CMK (cell line): ENCODE results near the gene ZC3H13.

Experiments used
- DNase-seq: peaks from one replicate; pipeline ENCODE4 v3.0.0-alpha.2; 2010; ENCODE audit warnings: low read depth

The ZC3H13 gene

DNA sequence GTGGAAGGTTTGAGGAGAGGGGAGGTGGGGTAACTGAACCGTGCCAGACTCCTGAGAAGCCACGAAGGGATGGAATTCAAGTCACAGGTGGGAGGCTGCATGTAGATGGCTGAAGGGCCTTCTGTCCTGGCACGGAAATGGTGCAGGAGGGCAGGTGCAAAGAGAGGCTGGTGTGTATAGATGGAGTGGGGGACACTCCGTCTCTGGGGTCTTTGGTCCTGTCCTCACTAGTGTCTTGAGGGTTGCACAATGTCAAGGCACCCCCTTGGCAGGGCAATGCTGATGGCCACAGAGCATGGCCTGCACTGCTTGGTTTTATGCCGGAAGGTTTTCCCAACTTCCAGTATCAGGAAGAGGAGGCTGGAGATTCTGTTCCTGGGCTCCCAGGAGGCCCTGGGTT lies 118.3 kb downstream of the ZC3H13 start:
- DNase-seq = no peak

DNA sequence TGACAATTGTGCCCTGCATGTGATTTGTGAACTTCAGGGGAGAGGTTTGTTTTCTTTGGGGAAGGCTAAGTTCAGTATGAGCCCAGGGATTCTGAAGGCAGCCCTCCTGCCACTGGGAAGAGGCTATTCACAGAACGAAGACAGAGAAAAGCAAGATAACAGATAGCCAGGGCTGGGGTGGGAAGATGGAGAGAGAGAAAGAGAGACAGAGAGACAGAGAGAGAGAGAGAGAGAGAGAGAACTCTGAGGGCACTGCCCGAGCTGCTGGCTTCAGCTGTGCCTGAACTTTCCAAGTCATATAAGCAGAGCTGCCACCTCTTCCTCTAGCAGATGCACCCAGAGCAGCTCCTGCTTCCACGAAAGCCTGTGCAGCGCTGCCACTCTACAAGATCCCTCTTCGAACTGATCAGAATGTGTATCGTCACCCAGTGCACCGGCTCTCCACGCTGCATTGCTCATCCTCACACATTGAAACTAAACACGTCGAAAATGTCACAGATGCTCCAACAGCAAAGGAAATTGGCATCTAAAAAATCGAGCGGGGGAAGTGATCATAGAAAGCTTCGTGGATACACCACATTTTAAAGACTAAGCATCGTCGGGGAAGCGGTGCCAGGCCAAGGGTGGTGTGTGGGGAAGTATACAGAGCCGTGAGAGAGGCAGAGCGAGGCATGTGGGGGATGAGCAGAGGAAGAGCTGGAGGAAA lies 119.2 kb downstream of the ZC3H13 start:
- no peak for DNase-seq

DNA sequence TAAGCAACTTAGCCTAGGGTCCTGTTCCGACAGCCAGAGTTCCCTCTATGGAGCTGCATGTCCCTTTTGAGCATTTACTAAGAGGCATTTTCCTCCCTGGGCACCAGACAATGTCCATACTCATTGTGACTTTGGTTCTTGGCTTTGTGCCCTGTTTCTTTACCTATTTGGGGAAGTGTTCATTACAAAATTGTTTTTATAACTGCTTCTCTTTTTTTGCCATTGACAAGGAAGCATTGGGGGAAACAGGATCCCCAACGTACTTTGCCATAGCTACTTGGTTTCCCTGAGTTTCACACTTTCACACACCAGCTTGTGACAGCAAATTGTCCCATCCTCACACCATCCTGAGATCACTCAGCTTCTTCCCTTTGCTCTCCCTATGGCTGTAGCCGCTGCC lies 119.9 kb downstream of the ZC3H13 start:
- DNase-seq = no peak

DNA sequence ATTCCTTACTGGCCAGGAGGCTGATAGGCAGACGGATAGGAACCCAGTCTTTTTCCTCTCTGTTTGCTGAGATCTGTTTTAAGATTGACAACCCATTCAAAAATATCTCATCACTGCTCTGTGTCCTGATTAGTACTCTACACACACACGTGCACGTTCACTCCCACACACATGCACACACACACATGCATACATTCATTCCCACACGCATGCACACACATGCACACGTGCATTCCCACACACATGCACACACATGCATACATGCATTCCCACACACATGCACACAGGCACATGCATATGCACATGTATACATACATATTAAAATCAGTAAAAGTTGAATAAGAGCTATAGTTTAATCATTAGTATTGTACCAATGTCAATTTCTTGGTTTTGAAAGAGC lies 120.4 kb downstream of the ZC3H13 start:
- no peak for DNase-seq

DNA sequence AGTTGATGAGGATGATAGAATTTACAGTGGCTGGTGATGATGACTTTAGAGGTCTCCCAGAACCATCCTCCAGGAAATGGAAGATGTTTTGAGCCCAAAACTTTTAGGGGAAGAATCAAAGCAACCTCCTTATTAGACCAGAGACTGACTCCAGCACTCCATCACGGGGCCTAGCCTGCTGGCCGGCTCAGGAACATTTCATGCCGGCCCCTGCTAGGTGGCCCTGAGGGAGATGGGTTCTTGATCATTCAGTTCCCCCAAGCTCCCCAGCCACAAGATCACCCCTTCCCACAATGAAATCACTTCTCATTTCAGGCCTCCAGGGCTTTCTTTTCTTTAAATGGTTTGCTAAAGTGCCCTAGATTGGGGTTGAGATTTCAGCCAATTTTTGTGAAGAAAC lies 121.3 kb downstream of the ZC3H13 start:
- no peak for DNase-seq

DNA sequence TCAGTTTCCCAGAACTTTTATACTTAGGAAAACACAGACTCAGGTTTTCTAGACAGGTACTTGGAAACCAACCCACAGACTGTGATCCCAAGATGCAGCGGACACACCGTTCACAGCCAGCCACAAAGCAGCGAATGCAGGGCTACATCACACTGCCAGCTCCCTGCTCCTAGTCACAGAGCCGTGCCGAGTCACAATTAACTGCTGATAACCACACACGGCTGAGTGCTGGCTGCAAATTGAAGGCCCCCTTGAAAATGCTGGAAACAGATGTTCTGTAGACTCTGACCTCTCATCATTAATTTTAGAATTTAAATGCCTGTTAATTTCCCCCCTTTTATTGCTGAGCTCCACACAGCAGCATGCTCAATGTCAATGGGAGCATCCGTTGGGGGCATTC lies 122.4 kb downstream of the ZC3H13 start:
- DNase-seq = no peak

DNA sequence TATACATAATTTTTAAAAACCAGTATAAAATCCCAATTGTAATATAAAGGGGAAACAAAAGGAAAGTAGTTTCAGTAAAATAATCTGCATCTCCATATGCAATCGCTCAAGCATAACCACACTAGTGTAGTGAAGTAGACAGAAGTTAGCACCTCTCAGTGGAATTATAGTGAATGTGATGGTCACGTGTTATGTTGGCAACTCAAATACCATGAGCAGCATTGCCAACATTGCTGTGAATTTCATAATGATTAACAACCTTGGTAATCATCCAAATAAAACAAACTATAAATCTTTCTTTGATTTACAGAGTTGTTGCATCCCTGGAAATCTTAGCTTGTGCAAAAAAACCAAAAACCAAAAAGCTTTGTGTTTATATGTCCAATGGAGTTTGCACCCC lies 123.7 kb downstream of the ZC3H13 start:
- DNase-seq = no peak

DNA sequence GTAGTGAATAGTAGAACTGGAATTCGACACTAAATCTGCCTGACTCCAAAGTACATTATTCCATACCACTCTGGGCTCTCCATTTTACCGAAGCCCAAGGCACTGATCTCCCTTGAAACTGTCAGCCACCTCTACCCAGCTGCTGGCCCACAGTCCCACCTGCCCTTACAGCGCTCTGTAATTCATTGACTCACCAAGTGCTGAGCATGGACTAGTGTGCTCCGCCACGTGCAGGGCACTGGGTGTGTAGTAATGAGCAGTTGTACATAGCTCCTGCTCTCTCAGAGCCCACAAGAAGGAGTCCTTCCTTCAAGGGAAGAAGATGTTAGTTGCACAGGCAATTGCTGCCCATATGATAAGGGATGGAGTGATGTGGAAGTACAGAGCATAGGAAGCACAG lies 124.4 kb downstream of the ZC3H13 start:
- no peak for DNase-seq

DNA sequence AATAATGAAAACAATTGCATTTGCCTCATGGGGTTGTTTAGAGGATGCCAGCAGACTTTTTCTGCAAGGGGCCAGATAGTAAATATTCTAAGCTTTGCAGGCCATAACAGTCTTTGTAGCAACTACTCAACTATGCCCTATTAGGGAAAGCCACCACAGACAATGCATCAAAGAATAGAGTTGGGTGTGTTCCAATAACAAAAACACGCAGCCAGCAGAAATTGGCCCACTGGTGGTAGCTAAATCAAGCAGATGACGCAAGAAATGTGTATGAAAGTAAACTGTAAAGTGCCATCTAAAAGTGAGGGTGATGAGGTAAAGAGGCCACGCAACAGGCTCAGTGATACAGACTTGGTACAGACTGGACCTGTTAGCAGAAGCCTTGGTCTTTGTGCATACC lies 125.8 kb downstream of the ZC3H13 start:
- no peak for DNase-seq

DNA sequence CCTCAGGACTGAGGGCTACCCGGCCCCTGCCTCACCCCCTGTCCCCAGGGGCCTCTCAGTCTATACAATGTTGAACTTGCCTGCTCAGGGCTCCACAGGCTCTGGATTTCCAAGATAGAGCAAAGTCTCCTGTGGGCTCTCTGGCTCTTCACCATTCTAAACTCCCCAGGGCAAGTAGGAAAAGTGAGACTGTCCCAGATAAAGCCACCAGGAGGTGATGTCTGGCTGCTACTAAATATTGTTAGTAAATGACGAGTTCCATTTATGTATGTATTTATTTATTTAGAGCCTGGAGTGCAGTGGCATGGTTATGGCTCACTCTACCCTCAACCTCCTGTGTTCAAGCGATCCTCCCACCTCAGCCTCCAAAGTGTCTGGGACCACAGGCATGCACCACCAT lies 127.4 kb downstream of the ZC3H13 start:
- no peak for DNase-seq

DNA sequence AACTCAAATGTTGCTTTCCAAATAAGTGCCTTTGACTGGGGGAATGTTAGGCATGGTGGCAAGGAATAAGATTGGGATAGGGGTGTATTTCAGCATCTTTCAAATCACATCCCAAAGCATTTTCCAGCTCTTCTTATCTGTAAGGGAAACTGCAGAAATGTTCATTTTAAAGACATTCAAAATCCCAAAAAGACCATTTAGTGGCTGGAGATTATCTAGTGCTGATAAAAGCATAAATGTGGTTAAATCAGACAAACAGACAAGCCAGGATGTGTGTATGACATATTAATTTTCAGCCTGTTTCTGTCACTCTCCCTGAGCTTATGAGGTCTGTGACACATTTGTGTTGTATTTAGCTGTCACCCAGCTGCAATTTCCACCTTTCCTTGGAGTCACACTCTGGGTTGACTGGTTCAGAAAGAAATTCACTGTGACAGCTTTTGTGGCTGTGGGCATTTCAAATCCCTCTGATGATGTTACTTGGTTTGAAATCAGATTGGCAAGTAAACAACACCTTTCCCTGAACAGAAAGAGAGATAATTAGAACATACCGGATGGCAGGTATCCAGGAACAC lies 131.3 kb downstream of the ZC3H13 start:
- DNase-seq = no peak

DNA sequence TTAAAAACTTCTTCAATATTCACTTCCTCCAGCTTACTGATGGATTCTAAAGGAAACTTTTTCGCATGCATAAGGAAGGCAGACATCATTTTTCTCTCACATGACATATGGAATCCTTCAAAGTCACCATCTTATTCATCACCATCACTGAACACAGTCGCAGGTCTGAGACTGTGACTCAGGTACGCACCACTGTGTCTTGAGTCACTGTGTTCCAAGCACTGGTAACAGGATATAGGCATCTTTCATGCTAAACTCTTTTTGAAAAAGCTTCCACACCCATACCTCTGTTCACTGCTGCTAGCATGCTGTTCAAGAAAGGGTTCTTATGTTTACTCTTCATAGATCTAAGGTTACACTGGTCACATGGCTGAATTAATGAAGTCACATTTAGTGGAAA lies 133.9 kb downstream of the ZC3H13 start:
- DNase-seq = no peak

DNA sequence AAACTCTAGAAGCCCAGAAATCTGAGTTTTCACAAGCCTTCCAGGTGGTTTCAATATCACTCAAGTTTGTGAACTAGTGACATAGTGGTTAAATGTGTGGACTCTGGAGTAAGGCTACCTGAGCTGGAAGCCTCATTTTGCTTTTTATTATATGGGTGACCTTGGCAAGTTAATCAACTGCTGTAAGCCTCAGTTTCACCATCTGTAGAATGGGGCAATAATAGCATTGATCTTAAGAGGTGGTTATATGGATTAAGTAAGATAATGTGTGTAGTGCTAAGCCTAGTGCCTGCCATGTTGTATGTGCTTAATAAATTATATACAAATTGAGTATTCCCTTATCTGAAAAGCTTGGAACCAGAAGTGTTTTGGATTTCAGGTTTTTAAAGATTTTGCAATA lies 135.5 kb downstream of the ZC3H13 start:
- DNase-seq = no peak

DNA sequence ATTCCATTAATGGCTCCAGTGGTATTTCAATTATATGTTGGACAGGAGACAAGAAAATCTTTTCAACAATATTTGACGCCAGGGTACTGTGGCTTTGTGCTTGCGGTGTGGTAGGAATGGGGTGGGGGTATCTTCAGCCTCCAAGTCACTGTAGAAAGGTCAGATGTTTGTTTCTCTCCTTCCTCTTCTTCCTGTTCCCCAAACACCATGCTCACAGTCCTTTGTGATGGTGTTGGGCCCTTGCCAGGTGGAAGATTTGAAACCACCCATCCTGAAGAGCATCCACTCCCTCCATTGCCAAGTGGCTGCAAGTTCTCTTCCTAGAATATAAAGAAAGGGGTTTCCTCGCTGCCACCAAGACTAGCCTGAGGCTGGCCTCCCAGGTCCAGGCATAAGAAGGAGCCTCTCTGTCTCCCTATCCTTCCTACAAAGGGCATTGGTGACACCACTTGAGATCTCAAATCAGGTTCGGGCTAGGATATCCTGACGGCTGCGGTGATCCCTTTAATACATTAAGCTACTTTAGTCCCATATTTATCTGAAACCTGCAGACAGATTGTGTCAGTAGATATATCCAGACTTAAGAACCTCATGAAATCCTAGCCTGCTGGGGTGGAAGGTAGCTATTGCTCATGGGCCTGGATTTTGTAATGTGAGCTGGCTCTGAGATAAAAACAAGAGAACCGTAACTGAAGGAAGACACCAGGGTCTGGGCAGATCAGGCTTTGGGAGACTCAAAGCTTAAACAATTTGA lies 136.7 kb downstream of the ZC3H13 start:
- no peak for DNase-seq

DNA sequence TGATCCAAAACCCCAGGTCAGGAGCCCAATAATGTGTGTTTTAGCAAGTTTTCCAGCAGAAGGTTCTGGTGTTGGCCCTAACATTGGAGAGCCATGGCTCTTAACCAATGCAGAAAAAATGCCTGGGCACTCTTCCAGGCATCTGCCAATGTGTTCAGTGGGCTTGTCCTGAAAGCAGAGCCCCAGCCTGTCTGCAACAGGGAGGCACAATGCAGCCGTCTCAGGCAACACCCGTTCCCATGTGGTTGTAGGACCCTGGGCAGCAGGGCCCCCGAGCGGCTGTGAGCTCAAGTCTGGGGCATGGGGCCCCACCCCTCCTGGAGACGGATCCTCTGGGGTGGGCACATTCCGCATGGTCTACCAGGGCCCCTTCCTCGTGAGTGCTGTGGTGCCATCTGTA lies 142.9 kb downstream of the ZC3H13 start:
- no peak for DNase-seq

DNA sequence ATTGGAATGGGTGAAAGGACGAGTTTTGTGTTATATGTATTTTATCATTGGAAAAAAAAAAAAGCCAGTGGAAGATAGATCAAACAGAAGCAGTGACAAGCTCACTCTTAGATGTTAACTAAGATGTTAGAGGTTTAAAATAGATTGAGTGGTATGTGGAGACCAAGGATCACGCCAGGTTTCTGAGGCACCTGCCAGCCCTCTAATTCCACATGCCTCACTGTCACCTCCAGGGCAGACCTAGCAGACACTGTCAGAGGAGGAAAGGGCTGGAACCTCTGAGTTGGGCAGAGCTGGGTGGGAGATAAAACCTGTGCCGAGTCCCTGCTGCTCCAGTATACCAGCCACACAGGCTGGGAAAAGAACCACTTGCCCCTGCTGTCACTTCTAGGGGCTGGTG lies 143.5 kb downstream of the ZC3H13 start:
- DNase-seq = no peak

DNA sequence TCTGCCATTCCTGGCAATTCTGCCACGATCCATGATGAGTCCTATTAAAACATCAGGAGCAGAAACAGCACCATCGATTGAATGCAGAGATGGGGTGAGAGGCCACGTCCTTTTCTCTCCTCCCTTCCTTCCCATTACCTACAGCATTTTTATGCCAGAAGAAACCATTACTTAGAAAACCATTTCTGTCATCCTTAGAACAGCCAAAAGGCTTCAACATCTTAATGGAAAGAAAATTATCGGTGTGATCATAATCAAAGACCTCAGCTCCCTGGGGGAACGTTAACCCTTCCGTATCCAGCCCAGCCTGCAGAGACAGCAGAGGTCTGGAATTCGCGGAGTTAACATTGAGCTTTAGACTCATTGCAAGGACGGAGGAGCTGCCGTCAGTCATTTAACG lies 145.0 kb downstream of the ZC3H13 start:
- no peak for DNase-seq
